OCI-LY7 (cell line): ENCODE measurements around the gene DENND2A. TPM values are rescaled to one million over a fixed set of nuclear protein-coding genes. Genes with fewer than 3 reads are reported as not detected.
"Not testable (repeated sequence)": the region's sequence is repeated elsewhere in the genome, so short reads cannot be mapped to it uniquely, and the experiment has no call there.

ENCODE experiments used
- BruUV-seq: library from RNA; stranded (reverse); fragments of 400-500 nt; replicated peaks from 2 replicates; lab custom pipeline; 2021; lab: Mats Ljungman, UMichigan
- CTCF ChIA-PET: fragments of 300-600 bp; sonication (Branson Sonifier 250); formaldehyde crosslinking; loops from one replicate; lab custom pipeline; 2022; ENCODE audit warnings: antibody characterized with exemption; ENCODE audit not compliant: unreplicated experiment; lab: Charles Lee
- POLR2A ChIA-PET: fragments of 300-600 bp; sonication (Branson Sonifier 250); formaldehyde crosslinking; loops from one replicate; lab custom pipeline; 2022; ENCODE audit warnings: antibody characterized with exemption; lab: Charles Lee
- DNase-seq: peaks from one replicate; pipeline ENCODE4 v3.0.0-alpha.2; 2015; ENCODE audit warnings: low spot score
- H2AFZ ChIP-seq: fragments of 200-600 bp; sonication (generic), shearing (Covaris generic); 2 replicates; pipeline ENCODE4 v1.6.1; 2014; ENCODE audit warnings: mild to moderate bottlenecking, antibody characterized with exemption, low read length, moderate library complexity
- H3K27ac ChIP-seq: fragments of 200-600 bp; sonication (generic); 2 replicates; pipeline ENCODE4 v1.5.1; 2014; ENCODE audit warnings: mixed run types, low read depth, mild to moderate bottlenecking, moderate library complexity, low read length, inconsistent platforms; ENCODE audit not compliant: poor library complexity, severe bottlenecking
- H3K36me3 ChIP-seq: fragments of 200-600 bp; sonication (generic); 2 replicates; pipeline ENCODE4 v1.6.1; 2014; ENCODE audit warnings: mild to moderate bottlenecking, antibody characterized with exemption, low read length, moderate library complexity, mixed read lengths; ENCODE audit not compliant: insufficient read depth
- H3K4me1 ChIP-seq: fragments of 200-600 bp; sonication (generic); 2 replicates; pipeline ENCODE4 v1.5.1; 2014; ENCODE audit warnings: mild to moderate bottlenecking, low read length; ENCODE audit not compliant: insufficient read depth, poor library complexity, severe bottlenecking
- H3K4me2 ChIP-seq: fragments of 200-600 bp; sonication (generic); 2 replicates; pipeline ENCODE4 v1.6.1; 2014; ENCODE audit warnings: mild to moderate bottlenecking, low read length
- H3K4me3 ChIP-seq: fragments of 200-600 bp; sonication (generic); 2 replicates; pipeline ENCODE4 v1.5.1; 2014; ENCODE audit warnings: mild to moderate bottlenecking, low read depth, low read length; ENCODE audit not compliant: poor library complexity, severe bottlenecking
- H3K79me2 ChIP-seq: fragments of 200-600 bp; sonication (generic); 2 replicates; pipeline ENCODE4 v1.6.1; 2016; ENCODE audit warnings: low read depth, mild to moderate bottlenecking, low read length, moderate library complexity, mixed read lengths; ENCODE audit not compliant: insufficient read depth
- H3K9me2 ChIP-seq: fragments of 200-600 bp; sonication (generic); 2 replicates; pipeline ENCODE4 v1.6.1; 2016; ENCODE audit warnings: mild to moderate bottlenecking, low read length, mixed read lengths; ENCODE audit not compliant: insufficient read depth
- H3K9me3 ChIP-seq: fragments of 200-600 bp; sonication (generic); 2 replicates; pipeline ENCODE4 v1.6.1; 2014; ENCODE audit warnings: mild to moderate bottlenecking, mixed run types, low read length, mixed read lengths
- H4K20me1 ChIP-seq: fragments of 200-600 bp; sonication (generic); 2 replicates; pipeline ENCODE4 v1.6.1; 2014; ENCODE audit warnings: mild to moderate bottlenecking, antibody characterized with exemption, low read length, moderate library complexity, mixed read lengths; ENCODE audit not compliant: insufficient read depth
- CTCF ChIP-seq: fragments of 200-600 bp; sonication (generic); conservative IDR thresholded peaks from 2 replicates; pipeline ENCODE4 v1.5.1; 2014; ENCODE audit warnings: mild to moderate bottlenecking, antibody characterized with exemption, low read length, moderate library complexity, mixed read lengths
- EZH2phosphoT487 ChIP-seq: fragments of 200-600 bp; sonication (generic); IDR thresholded peaks from 2 replicates; pipeline ENCODE4 v1.6.1; 2018; ENCODE audit warnings: low read depth, borderline replicate concordance, mild to moderate bottlenecking, mixed run types, antibody characterized with exemption, low read length, moderate library complexity, mixed read lengths
- intact Hi-C: fragments of 100-400 bp; cut with micrococcal nuclease; formaldehyde crosslinking; loops from one replicate; pipeline ENCODE4 v1.10.0; 2022; ENCODE audit not compliant: unreplicated experiment
- total RNA-seq, 2 experiments: library from RNA; depleted of rRNA in 1 of 2; stranded (reverse); fragments of >200 nt in 1 of 2; shearing (Covaris generic) in 1 of 2; gene quantifications; 2 replicates each; pipeline ENCODE4 v1.2.3, GENCODE V29; 2014 to 2022

The DENND2A gene
- total RNA-seq, 2 experiments from 2014 or later, result 0.13 to 0.35 TPM

GRCh38 chr7:140509789-140510188 lies 130.8 kb downstream of the DENND2A start:
- H3K4me2 ChIP-seq, result no peak overlapping the region
- intact Hi-C loops, result no loop called here
- no peak for DNase-seq
- no peaks in the 10 kb centered on the region for H3K79me2 ChIP-seq
- POLR2A ChIA-PET, result no interaction called here
- H3K9me3 ChIP-seq, result no peaks in the 10 kb centered on the region
- H2AFZ ChIP-seq, result no peak overlapping the region
- BruUV-seq, result no TSS peak
- no peaks in the 10 kb centered on the region for H3K4me1 ChIP-seq
- H3K9me2 ChIP-seq, result no peaks in the 10 kb centered on the region
- no peaks in the 10 kb centered on the region for H4K20me1 ChIP-seq
- TF ChIP-seq EZH2phosphoT487, result no peak
- no peak for TF ChIP-seq CTCF
- CTCF ChIA-PET, result interaction anchor here (0.6 kb wide), 1 partner anchor 738 kb away, joined by 4 read pairs; no protein-coding TSS in a partner anchor
- H3K27ac ChIP-seq, result no peak overlapping the region
- H3K4me3 ChIP-seq, result no peak overlapping the region
- no peaks in the 10 kb centered on the region for H3K36me3 ChIP-seq

GRCh38 chr7:140507556-140507955 lies 133.1 kb downstream of the DENND2A start:
- H3K79me2 ChIP-seq, H3K4me2 ChIP-seq, H3K27ac ChIP-seq, DNase-seq, H3K36me3 ChIP-seq, BruUV-seq, H2AFZ ChIP-seq, H4K20me1 ChIP-seq, H3K9me2 ChIP-seq, H3K4me1 ChIP-seq, H3K9me3 ChIP-seq, intact Hi-C loops, CTCF ChIA-PET, H3K4me3 ChIP-seq: not testable (repeated sequence)
- POLR2A ChIA-PET, result interaction anchor here (0.6 to 0.7 kb wide), 7 partner anchors 83 to 1058 kb away, joined by 3 to 6 read pairs (median 3); no protein-coding TSS in a partner anchor

GRCh38 chr7:140506788-140507464 lies 133.7 kb downstream of the DENND2A start:
- no peak for TF ChIP-seq EZH2phosphoT487
- no peak for TF ChIP-seq CTCF
- H3K79me2 ChIP-seq, result no peaks in the 10 kb centered on the region
- H3K4me3 ChIP-seq, result no peak overlapping the region
- no peaks in the 10 kb centered on the region for H3K36me3 ChIP-seq
- POLR2A ChIA-PET, result interaction anchor here (0.6 to 0.7 kb wide), 4 partner anchors 82 to 1057 kb away, joined by 3 to 5 read pairs (median 4); no protein-coding TSS in a partner anchor
- CTCF ChIA-PET, result no interaction called here
- H2AFZ ChIP-seq, result no peak overlapping the region
- intact Hi-C loops, result no loop called here
- H3K27ac ChIP-seq, result no peak overlapping the region
- H4K20me1 ChIP-seq, result no peaks in the 10 kb centered on the region
- H3K9me3 ChIP-seq, result no peaks in the 10 kb centered on the region
- DNase-seq, result no peak
- BruUV-seq, result no TSS peak
- H3K4me1 ChIP-seq, result no peaks in the 10 kb centered on the region
- H3K9me2 ChIP-seq, result no peaks in the 10 kb centered on the region
- H3K4me2 ChIP-seq, result no peak overlapping the region
